ENCODE data around the gene FMN2.

The FMN2 gene

GRCh38 chr1:240394353-240394752 is 302.7 kb downstream of the FMN2 start:
- Histone ChIP-seq H3K4me1 (ENCODE audit: low read depth, poor library complexity, severe bottlenecking) (no peaks in the 10 kb centered on the region), H3K9ac (no peak overlapping the region), H3K36me3 (ENCODE audit: insufficient read depth) (no peaks in the 10 kb centered on the region), H2AFZ (ENCODE audit: low read depth) (no peak overlapping the region), H3K4me3 (IDR thresholded peaks at IDR 0.05; ENCODE audit: insufficient read depth, low read depth, low read length) (no peak overlapping the region), H4K20me1 (ENCODE audit: insufficient read depth) (no peaks in the 10 kb centered on the region), H3K79me2 (ENCODE audit: insufficient read depth, low read depth) (no peaks in the 10 kb centered on the region), H3K4me2 (no peak overlapping the region), H3K27ac (no peak overlapping the region), H3K27me3 (ENCODE audit: insufficient read depth, low read depth) (no peaks in the 10 kb centered on the region)
- TF ChIP-seq, protein P1, sequence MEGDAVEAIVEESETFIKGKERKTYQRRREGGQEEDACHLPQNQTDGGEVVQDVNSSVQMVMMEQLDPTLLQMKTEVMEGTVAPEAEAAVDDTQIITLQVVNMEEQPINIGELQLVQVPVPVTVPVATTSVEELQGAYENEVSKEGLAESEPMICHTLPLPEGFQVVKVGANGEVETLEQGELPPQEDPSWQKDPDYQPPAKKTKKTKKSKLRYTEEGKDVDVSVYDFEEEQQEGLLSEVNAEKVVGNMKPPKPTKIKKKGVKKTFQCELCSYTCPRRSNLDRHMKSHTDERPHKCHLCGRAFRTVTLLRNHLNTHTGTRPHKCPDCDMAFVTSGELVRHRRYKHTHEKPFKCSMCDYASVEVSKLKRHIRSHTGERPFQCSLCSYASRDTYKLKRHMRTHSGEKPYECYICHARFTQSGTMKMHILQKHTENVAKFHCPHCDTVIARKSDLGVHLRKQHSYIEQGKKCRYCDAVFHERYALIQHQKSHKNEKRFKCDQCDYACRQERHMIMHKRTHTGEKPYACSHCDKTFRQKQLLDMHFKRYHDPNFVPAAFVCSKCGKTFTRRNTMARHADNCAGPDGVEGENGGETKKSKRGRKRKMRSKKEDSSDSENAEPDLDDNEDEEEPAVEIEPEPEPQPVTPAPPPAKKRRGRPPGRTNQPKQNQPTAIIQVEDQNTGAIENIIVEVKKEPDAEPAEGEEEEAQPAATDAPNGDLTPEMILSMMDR (conservative IDR thresholded peaks at IDR 0.05; ENCODE audit: low read depth, low read length): no peak

DNA sequence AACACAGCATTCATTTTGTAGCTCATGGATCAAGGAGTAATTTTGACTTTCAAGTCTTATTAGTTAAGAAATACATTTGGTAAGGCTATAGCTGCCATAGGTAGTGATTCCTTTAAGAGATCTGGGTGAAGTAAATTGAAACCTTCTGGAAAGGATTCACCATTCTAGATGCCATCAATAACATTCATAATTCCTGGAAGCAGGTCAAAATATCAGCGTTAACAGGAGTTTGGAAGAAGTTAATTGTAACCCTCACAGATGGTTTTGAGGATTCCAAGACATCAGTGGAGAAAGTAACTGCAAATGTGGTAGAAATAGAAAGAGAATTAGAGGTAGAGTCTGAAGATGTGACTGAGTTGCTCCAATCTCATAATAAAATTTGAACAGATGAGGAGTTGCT is 303.7 kb downstream of the FMN2 start:
- H3K9ac ChIP-seq: no peak overlapping the region
- TF ChIP-seq, protein P1 (conservative IDR thresholded peaks at IDR 0.05; ENCODE audit: low read depth, low read length): no peak
- H3K4me1 ChIP-seq (ENCODE audit: low read depth, poor library complexity, severe bottlenecking): no peaks in the 10 kb centered on the region
- H3K79me2 ChIP-seq (ENCODE audit: insufficient read depth, low read depth): no peaks in the 10 kb centered on the region
- H3K36me3 ChIP-seq (ENCODE audit: insufficient read depth): no peaks in the 10 kb centered on the region
- no peak overlapping the region for H3K4me2 ChIP-seq
- no peak overlapping the region for H3K27ac ChIP-seq
- H3K4me3 ChIP-seq (IDR thresholded peaks at IDR 0.05; ENCODE audit: insufficient read depth, low read depth, low read length): no peak overlapping the region
- H4K20me1 ChIP-seq (ENCODE audit: insufficient read depth): no peaks in the 10 kb centered on the region
- H3K27me3 ChIP-seq (ENCODE audit: insufficient read depth, low read depth): no peaks in the 10 kb centered on the region
- no peak overlapping the region for H2AFZ ChIP-seq (ENCODE audit: low read depth)

GRCh38 chr1:240399381-240399780 is 307.7 kb downstream of the FMN2 start:
- no peak overlapping the region for H3K27ac ChIP-seq
- H3K79me2 ChIP-seq (ENCODE audit: insufficient read depth, low read depth): no peaks in the 10 kb centered on the region
- TF ChIP-seq, protein P1 (conservative IDR thresholded peaks at IDR 0.05; ENCODE audit: low read depth, low read length): no peak
- no peak overlapping the region for H3K9ac ChIP-seq
- no peaks in the 10 kb centered on the region for H3K36me3 ChIP-seq (ENCODE audit: insufficient read depth)
- no peak overlapping the region for H3K4me2 ChIP-seq
- H3K27me3 ChIP-seq (ENCODE audit: insufficient read depth, low read depth): no peaks in the 10 kb centered on the region
- no peak overlapping the region for H2AFZ ChIP-seq (ENCODE audit: low read depth)
- no peaks in the 10 kb centered on the region for H3K4me1 ChIP-seq (ENCODE audit: low read depth, poor library complexity, severe bottlenecking)
- H4K20me1 ChIP-seq (ENCODE audit: insufficient read depth): no peaks in the 10 kb centered on the region
- no peak overlapping the region for H3K4me3 ChIP-seq (IDR thresholded peaks at IDR 0.05; ENCODE audit: insufficient read depth, low read depth, low read length)

DNA sequence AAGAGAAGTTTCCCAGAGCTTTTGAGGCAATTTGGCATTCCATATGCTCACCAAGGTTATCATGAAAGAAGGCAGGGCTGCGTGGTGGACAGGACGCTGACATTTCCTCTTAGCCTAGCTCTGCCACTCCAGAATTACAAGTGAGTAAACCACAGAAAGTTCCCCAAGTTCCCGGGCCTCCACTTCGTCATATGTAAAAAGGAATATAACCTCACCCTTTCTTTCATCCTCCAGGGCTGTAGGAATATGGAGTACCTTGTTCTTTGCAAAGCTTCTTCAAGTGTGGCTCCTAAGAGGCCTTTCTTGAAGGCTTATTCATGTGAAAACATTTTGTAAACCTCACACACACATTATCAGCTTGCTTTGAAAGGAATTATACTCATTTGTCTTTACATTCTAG is 310.0 kb downstream of the FMN2 start:
- Histone ChIP-seq H4K20me1 (ENCODE audit: insufficient read depth) (no peaks in the 10 kb centered on the region), H3K9ac (no peak overlapping the region), H3K4me2 (no peak overlapping the region), H3K4me1 (ENCODE audit: low read depth, poor library complexity, severe bottlenecking) (no peaks in the 10 kb centered on the region), H3K27me3 (ENCODE audit: insufficient read depth, low read depth) (no peaks in the 10 kb centered on the region), H3K4me3 (IDR thresholded peaks at IDR 0.05; ENCODE audit: insufficient read depth, low read depth, low read length) (no peak overlapping the region), H3K36me3 (ENCODE audit: insufficient read depth) (no peaks in the 10 kb centered on the region), H3K79me2 (ENCODE audit: insufficient read depth, low read depth) (no peaks in the 10 kb centered on the region), H3K27ac (no peak overlapping the region), H2AFZ (ENCODE audit: low read depth) (no peak overlapping the region)
- TF ChIP-seq, protein P1 (conservative IDR thresholded peaks at IDR 0.05; ENCODE audit: low read depth, low read length): no peak
